ENCODE data around the gene BRMS1.
"Not testable (repeated sequence)": the region's sequence is repeated elsewhere in the genome, so short reads cannot be mapped to it uniquely, and the experiment has no call there.

BRMS1 gene

GRCh38 chr11:66344550-66345315, at the start of gene BRMS1:
Gene BRMS1, minus strand, starts transcription at chr11:66345104. Its CDS starts 2,870 bp downstream, at chr11:66342234.
- peak; percentile 93 for DNase-seq (ENCODE audit: low spot score)

GRCh38 chr11:66393954-66394353, 49.0 kb upstream of the BRMS1 start:
- DNase-seq (ENCODE audit: low spot score), result no peak

GRCh38 chr11:66391322-66391721, 46.4 kb upstream of the BRMS1 start:
- DNase-seq (ENCODE audit: low spot score), result no peak

GRCh38 chr11:66388780-66389386, 44.0 kb upstream of the BRMS1 start:
- DNase-seq (ENCODE audit: low spot score), result peak; percentile 64

- peak; percentile 59 for DNase-seq (ENCODE audit: low spot score)
Observed at GRCh38 chr11:66386171-66387069, 41.5 kb upstream of the BRMS1 start.

GRCh38 chr11:66384316-66384715, 39.4 kb upstream of the BRMS1 start:
- not testable (repeated sequence) for DNase-seq (ENCODE audit: low spot score)

GRCh38 chr11:66380264-66380663, 35.4 kb upstream of the BRMS1 start:
- not testable (repeated sequence) for DNase-seq (ENCODE audit: low spot score)

- DNase-seq (ENCODE audit: low spot score), result not testable (repeated sequence)
Observed at GRCh38 chr11:66373690-66374287, 28.9 kb upstream of the BRMS1 start.

- no peak for DNase-seq (ENCODE audit: low spot score)
Observed at GRCh38 chr11:66373265-66373664, 28.4 kb upstream of the BRMS1 start.

- peak; percentile 41 for DNase-seq (ENCODE audit: low spot score)
Observed at GRCh38 chr11:66371627-66372415, 26.9 kb upstream of the BRMS1 start, which contains the start of gene SLC29A2. Gene SLC29A2, minus strand, starts transcription at chr11:66371760. Its CDS starts 169 bp downstream, at chr11:66371591.

- DNase-seq (ENCODE audit: low spot score), result no peak
Observed at GRCh38 chr11:66369073-66369894, 24.4 kb upstream of the BRMS1 start.

- DNase-seq (ENCODE audit: low spot score), result no peak
Observed at GRCh38 chr11:66368484-66368883, 23.6 kb upstream of the BRMS1 start.

GRCh38 chr11:66367561-66368312, 22.8 kb upstream of the BRMS1 start:
- DNase-seq (ENCODE audit: low spot score), result no peak

- DNase-seq (ENCODE audit: low spot score), result no peak
Observed at GRCh38 chr11:66366844-66367477, 22.1 kb upstream of the BRMS1 start.

GRCh38 chr11:66365711-66366619, 21.1 kb upstream of the BRMS1 start:
- DNase-seq (ENCODE audit: low spot score), result no peak

GRCh38 chr11:66365166-66365565, 20.3 kb upstream of the BRMS1 start:
- DNase-seq (ENCODE audit: low spot score), result no peak

GRCh38 chr11:66363805-66364535, 19.1 kb upstream of the BRMS1 start:
- peak; percentile 72 for DNase-seq (ENCODE audit: low spot score)

Data from germinal center (tissue), 1 donor.